OCI-LY7 (cell line): ENCODE measurements around the gene VSIG10L2. TPM values are rescaled to one million over a fixed set of nuclear protein-coding genes. Genes with fewer than 3 reads are reported as not detected.

Source experiments
- BruUV-seq: library from RNA; stranded (reverse); fragments of 400-500 nt; replicated peaks from 2 replicates; lab custom pipeline; 2021; lab: Mats Ljungman, UMichigan
- CTCF ChIA-PET: fragments of 300-600 bp; sonication (Branson Sonifier 250); formaldehyde crosslinking; loops from one replicate; lab custom pipeline; 2022; ENCODE audit warnings: antibody characterized with exemption; ENCODE audit not compliant: unreplicated experiment; lab: Charles Lee
- POLR2A ChIA-PET: fragments of 300-600 bp; sonication (Branson Sonifier 250); formaldehyde crosslinking; loops from one replicate; lab custom pipeline; 2022; ENCODE audit warnings: antibody characterized with exemption; lab: Charles Lee
- DNase-seq: peaks from one replicate; pipeline ENCODE4 v3.0.0-alpha.2; 2015; ENCODE audit warnings: low spot score
- H2AFZ ChIP-seq: fragments of 200-600 bp; sonication (generic), shearing (Covaris generic); 2 replicates; pipeline ENCODE4 v1.6.1; 2014; ENCODE audit warnings: mild to moderate bottlenecking, antibody characterized with exemption, low read length, moderate library complexity
- H3K27ac ChIP-seq: fragments of 200-600 bp; sonication (generic); 2 replicates; pipeline ENCODE4 v1.5.1; 2014; ENCODE audit warnings: mixed run types, low read depth, mild to moderate bottlenecking, moderate library complexity, low read length, inconsistent platforms; ENCODE audit not compliant: poor library complexity, severe bottlenecking
- H3K36me3 ChIP-seq: fragments of 200-600 bp; sonication (generic); 2 replicates; pipeline ENCODE4 v1.6.1; 2014; ENCODE audit warnings: mild to moderate bottlenecking, antibody characterized with exemption, low read length, moderate library complexity, mixed read lengths; ENCODE audit not compliant: insufficient read depth
- H3K4me1 ChIP-seq: fragments of 200-600 bp; sonication (generic); 2 replicates; pipeline ENCODE4 v1.5.1; 2014; ENCODE audit warnings: mild to moderate bottlenecking, low read length; ENCODE audit not compliant: insufficient read depth, poor library complexity, severe bottlenecking
- H3K4me2 ChIP-seq: fragments of 200-600 bp; sonication (generic); 2 replicates; pipeline ENCODE4 v1.6.1; 2014; ENCODE audit warnings: mild to moderate bottlenecking, low read length
- H3K4me3 ChIP-seq: fragments of 200-600 bp; sonication (generic); 2 replicates; pipeline ENCODE4 v1.5.1; 2014; ENCODE audit warnings: mild to moderate bottlenecking, low read depth, low read length; ENCODE audit not compliant: poor library complexity, severe bottlenecking
- H3K79me2 ChIP-seq: fragments of 200-600 bp; sonication (generic); 2 replicates; pipeline ENCODE4 v1.6.1; 2016; ENCODE audit warnings: low read depth, mild to moderate bottlenecking, low read length, moderate library complexity, mixed read lengths; ENCODE audit not compliant: insufficient read depth
- H3K9me2 ChIP-seq: fragments of 200-600 bp; sonication (generic); 2 replicates; pipeline ENCODE4 v1.6.1; 2016; ENCODE audit warnings: mild to moderate bottlenecking, low read length, mixed read lengths; ENCODE audit not compliant: insufficient read depth
- H3K9me3 ChIP-seq: fragments of 200-600 bp; sonication (generic); 2 replicates; pipeline ENCODE4 v1.6.1; 2014; ENCODE audit warnings: mild to moderate bottlenecking, mixed run types, low read length, mixed read lengths
- H4K20me1 ChIP-seq: fragments of 200-600 bp; sonication (generic); 2 replicates; pipeline ENCODE4 v1.6.1; 2014; ENCODE audit warnings: mild to moderate bottlenecking, antibody characterized with exemption, low read length, moderate library complexity, mixed read lengths; ENCODE audit not compliant: insufficient read depth
- CTCF ChIP-seq: fragments of 200-600 bp; sonication (generic); conservative IDR thresholded peaks from 2 replicates; pipeline ENCODE4 v1.5.1; 2014; ENCODE audit warnings: mild to moderate bottlenecking, antibody characterized with exemption, low read length, moderate library complexity, mixed read lengths
- EZH2phosphoT487 ChIP-seq: fragments of 200-600 bp; sonication (generic); IDR thresholded peaks from 2 replicates; pipeline ENCODE4 v1.6.1; 2018; ENCODE audit warnings: low read depth, borderline replicate concordance, mild to moderate bottlenecking, mixed run types, antibody characterized with exemption, low read length, moderate library complexity, mixed read lengths
- intact Hi-C: fragments of 100-400 bp; cut with micrococcal nuclease; formaldehyde crosslinking; loops from one replicate; pipeline ENCODE4 v1.10.0; 2022; ENCODE audit not compliant: unreplicated experiment
- total RNA-seq, 2 experiments: library from RNA; depleted of rRNA in 1 of 2; stranded (reverse); fragments of >200 nt in 1 of 2; shearing (Covaris generic) in 1 of 2; gene quantifications; 2 replicates each; pipeline ENCODE4 v1.2.3, GENCODE V29; 2014 to 2022

The VSIG10L2 gene
- total RNA-seq, 2 experiments from 2014 or later, result not detected

- TF ChIP-seq EZH2phosphoT487, result no peak
- no peak for TF ChIP-seq CTCF
- Histone ChIP-seq H3K4me1 (peaks cover 4% of the 10 kb centered on the region), H4K20me1 (no peaks in the 10 kb centered on the region), H3K9me3 (no peaks in the 10 kb centered on the region), H3K4me2 (no peak overlapping the region), H3K36me3 (no peaks in the 10 kb centered on the region), H3K79me2 (no peaks in the 10 kb centered on the region), H3K9me2 (no peaks in the 10 kb centered on the region), H3K27ac (no peak overlapping the region), H2AFZ (no peak overlapping the region), H3K4me3 (no peak overlapping the region)
- ChIA-PET CTCF (no interaction called here), POLR2A (interaction anchor here (0.6 kb wide), 1 partner anchor 123 kb away, joined by 3 read pairs; no protein-coding TSS in a partner anchor)
- intact Hi-C loops, result no loop called here
- no peak for DNase-seq
- no TSS peak for BruUV-seq
Measured at GRCh38 chr11:125994509-125994908, 48.7 kb downstream of the VSIG10L2 start.

- Histone ChIP-seq H3K9me3 (no peaks in the 10 kb centered on the region), H3K36me3 (no peaks in the 10 kb centered on the region), H3K27ac (no peak overlapping the region), H2AFZ (no peak overlapping the region), H3K4me2 (no peak overlapping the region), H3K4me1 (peaks cover 4% of the 10 kb centered on the region), H3K9me2 (no peaks in the 10 kb centered on the region), H4K20me1 (no peaks in the 10 kb centered on the region), H3K79me2 (no peaks in the 10 kb centered on the region), H3K4me3 (no peak overlapping the region)
- intact Hi-C loops, result no loop called here
- ChIA-PET CTCF (no interaction called here), POLR2A (no interaction called here)
- no peak for DNase-seq
- TF ChIP-seq CTCF (no peak), EZH2phosphoT487 (no peak)
- no TSS peak for BruUV-seq
Measured at GRCh38 chr11:125995313-125995712, 49.5 kb downstream of the VSIG10L2 start.

- CTCF ChIA-PET, result no interaction called here
Measured at GRCh38 chr11:125998267-125998666, 52.4 kb downstream of the VSIG10L2 start.

More at GRCh38 chr11:125998267-125998666, 52.4 kb downstream of the VSIG10L2 start:
- TF ChIP-seq EZH2phosphoT487, result no peak
- TF ChIP-seq CTCF, result no peak
- Histone ChIP-seq H3K4me1 (peaks cover 4% of the 10 kb centered on the region), H3K4me2 (no peak overlapping the region), H3K9me2 (no peaks in the 10 kb centered on the region), H3K79me2 (no peaks in the 10 kb centered on the region), H3K36me3 (no peaks in the 10 kb centered on the region), H2AFZ (no peak overlapping the region), H3K27ac (no peak overlapping the region), H4K20me1 (no peaks in the 10 kb centered on the region), H3K9me3 (no peaks in the 10 kb centered on the region), H3K4me3 (no peak overlapping the region)
- intact Hi-C loops, result no loop called here
- no TSS peak for BruUV-seq
- no peak for DNase-seq
- POLR2A ChIA-PET, result no interaction called here
